Measurements from ENCODE around the gene VPS16.

DNA sequence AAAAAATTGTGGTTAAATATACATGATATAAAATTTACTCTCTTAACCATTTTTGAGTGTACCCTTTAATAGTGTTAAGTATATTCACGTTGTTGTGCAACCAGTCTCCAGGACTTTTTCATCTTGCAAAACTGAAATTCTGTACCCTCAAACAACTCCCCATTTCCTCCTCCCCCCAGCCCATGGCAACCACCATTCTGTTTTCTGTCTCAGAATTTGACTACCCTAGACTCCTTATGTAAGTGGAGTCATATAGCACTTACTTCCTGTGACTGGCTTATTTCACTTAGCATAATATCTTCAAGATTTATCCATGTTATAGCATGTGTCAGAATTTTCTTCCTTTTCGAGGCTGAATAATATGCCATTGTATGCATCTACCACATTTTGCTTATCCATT lies 5.1 kb downstream of the VPS16 start:
- no peak for TF ChIP-seq POLR2A (IDR thresholded peaks at IDR 0.05)
- TF ChIP-seq EP300 (IDR thresholded peaks at IDR 0.05): no peak
- TF ChIP-seq, protein P1, sequence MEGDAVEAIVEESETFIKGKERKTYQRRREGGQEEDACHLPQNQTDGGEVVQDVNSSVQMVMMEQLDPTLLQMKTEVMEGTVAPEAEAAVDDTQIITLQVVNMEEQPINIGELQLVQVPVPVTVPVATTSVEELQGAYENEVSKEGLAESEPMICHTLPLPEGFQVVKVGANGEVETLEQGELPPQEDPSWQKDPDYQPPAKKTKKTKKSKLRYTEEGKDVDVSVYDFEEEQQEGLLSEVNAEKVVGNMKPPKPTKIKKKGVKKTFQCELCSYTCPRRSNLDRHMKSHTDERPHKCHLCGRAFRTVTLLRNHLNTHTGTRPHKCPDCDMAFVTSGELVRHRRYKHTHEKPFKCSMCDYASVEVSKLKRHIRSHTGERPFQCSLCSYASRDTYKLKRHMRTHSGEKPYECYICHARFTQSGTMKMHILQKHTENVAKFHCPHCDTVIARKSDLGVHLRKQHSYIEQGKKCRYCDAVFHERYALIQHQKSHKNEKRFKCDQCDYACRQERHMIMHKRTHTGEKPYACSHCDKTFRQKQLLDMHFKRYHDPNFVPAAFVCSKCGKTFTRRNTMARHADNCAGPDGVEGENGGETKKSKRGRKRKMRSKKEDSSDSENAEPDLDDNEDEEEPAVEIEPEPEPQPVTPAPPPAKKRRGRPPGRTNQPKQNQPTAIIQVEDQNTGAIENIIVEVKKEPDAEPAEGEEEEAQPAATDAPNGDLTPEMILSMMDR (IDR thresholded peaks at IDR 0.05): no peak
